Thyroid gland (tissue), 4 donors: ENCODE measurements around the gene NR0B2.

ENCODE experiments used
- POLR2A ChIP-seq, 2 donors: fragments of 450-650 bp; IDR thresholded peaks; one replicate each; pipeline ENCODE4 v1.6.1; 2017; ENCODE audit warnings: antibody characterized with exemption in 2 of 2, mild to moderate bottlenecking in 2 of 2, moderate library complexity in 1 of 2
- TF ChIP-seq, protein P1 (sequence below), 6 experiments: fragments of 200-600 bp in 3 of 6; fragments of 450-650 bp in 3 of 6; sonication (generic) in 3 of 6; IDR thresholded peaks; one replicate each; pipeline ENCODE4 v1.5.1; 2016 to 2019; ENCODE audit warnings: antibody characterized with exemption in 6 of 6, mild to moderate bottlenecking in 2 of 6, inconsistent platforms in 1 of 6, moderate library complexity in 1 of 6

DNA sequence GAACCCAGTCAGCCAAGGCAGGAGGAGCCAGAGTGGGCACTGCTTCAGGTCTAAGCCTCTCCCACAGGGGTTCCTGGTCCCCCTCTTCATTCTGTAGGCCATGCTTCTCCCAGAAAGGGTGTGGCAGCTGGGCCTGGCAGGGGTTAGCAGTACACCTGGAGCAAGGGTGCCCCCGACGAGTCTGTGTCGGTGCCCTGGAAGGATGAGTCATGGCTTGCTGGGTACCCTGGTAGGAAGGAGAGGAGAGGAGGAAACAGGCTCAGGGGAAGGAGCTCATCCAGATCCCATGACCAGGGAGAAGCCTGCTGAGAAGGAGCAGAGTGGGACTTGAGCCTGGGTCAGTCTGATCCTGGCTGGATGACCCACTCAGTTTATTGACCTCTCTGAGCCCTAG is 36.1 kb upstream of the NR0B2 start:
- TF ChIP-seq, protein P1, sequence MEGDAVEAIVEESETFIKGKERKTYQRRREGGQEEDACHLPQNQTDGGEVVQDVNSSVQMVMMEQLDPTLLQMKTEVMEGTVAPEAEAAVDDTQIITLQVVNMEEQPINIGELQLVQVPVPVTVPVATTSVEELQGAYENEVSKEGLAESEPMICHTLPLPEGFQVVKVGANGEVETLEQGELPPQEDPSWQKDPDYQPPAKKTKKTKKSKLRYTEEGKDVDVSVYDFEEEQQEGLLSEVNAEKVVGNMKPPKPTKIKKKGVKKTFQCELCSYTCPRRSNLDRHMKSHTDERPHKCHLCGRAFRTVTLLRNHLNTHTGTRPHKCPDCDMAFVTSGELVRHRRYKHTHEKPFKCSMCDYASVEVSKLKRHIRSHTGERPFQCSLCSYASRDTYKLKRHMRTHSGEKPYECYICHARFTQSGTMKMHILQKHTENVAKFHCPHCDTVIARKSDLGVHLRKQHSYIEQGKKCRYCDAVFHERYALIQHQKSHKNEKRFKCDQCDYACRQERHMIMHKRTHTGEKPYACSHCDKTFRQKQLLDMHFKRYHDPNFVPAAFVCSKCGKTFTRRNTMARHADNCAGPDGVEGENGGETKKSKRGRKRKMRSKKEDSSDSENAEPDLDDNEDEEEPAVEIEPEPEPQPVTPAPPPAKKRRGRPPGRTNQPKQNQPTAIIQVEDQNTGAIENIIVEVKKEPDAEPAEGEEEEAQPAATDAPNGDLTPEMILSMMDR (IDR thresholded peaks at IDR 0.05), result no peak
- no peak for TF ChIP-seq POLR2A (IDR thresholded peaks at IDR 0.05)
